Measurements from ENCODE around the gene OR13J1.

DNA sequence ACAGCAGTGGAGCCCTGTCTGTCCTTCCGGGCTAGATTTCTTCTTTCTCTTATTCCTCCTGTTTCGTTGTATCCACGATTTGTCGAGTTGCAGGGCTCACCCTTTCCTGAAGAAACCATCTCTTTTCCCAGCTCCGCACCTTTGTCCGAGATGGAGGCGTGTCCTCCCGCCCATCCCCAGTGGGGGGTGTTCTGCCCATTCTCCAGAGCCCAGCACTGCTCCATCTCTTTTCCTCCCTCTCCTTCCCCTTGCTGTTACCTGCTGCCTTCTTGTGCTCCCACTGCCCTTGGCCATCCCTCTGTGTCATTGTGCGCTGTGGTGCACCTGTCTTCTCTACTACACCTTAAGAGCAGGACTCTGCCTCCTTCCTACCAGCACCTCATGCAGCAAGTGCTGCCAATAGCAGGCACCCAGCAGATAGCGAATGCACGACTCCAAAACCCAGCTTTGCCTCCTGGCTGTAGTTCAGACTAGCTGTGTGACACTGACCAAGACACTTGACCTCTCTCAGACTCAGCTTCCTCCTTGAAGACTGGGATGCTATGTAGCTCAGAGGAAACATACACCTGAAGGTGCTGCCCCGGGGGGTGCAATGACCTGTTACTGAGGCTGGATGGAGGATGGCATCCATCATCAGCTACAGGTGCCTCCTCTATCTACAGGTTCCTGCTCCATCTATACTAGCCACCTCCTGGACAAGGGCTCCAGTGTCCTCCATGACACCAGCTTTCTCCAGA lies 8.9 kb downstream of the OR13J1 start:
- TF ChIP-seq, protein P1, sequence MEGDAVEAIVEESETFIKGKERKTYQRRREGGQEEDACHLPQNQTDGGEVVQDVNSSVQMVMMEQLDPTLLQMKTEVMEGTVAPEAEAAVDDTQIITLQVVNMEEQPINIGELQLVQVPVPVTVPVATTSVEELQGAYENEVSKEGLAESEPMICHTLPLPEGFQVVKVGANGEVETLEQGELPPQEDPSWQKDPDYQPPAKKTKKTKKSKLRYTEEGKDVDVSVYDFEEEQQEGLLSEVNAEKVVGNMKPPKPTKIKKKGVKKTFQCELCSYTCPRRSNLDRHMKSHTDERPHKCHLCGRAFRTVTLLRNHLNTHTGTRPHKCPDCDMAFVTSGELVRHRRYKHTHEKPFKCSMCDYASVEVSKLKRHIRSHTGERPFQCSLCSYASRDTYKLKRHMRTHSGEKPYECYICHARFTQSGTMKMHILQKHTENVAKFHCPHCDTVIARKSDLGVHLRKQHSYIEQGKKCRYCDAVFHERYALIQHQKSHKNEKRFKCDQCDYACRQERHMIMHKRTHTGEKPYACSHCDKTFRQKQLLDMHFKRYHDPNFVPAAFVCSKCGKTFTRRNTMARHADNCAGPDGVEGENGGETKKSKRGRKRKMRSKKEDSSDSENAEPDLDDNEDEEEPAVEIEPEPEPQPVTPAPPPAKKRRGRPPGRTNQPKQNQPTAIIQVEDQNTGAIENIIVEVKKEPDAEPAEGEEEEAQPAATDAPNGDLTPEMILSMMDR (IDR thresholded peaks at IDR 0.05), result no peak
- TF ChIP-seq POLR2A (IDR thresholded peaks at IDR 0.05) (no peak), EP300 (IDR thresholded peaks at IDR 0.05) (no peak)

Measured in ovary (tissue), 3 donors.